ENCODE data around the gene PPP3R1. TPM values are rescaled to one million over a fixed set of nuclear protein-coding genes. Genes with fewer than 3 reads are reported as not detected.

The PPP3R1 gene
- total and polyA plus RNA-seq, 9 of the 15 experiments (the other 6 are each of a cell fraction or from before 2014, with no cell fraction given) = 3.7 to 70.0 (median 24.8) TPM

DNA sequence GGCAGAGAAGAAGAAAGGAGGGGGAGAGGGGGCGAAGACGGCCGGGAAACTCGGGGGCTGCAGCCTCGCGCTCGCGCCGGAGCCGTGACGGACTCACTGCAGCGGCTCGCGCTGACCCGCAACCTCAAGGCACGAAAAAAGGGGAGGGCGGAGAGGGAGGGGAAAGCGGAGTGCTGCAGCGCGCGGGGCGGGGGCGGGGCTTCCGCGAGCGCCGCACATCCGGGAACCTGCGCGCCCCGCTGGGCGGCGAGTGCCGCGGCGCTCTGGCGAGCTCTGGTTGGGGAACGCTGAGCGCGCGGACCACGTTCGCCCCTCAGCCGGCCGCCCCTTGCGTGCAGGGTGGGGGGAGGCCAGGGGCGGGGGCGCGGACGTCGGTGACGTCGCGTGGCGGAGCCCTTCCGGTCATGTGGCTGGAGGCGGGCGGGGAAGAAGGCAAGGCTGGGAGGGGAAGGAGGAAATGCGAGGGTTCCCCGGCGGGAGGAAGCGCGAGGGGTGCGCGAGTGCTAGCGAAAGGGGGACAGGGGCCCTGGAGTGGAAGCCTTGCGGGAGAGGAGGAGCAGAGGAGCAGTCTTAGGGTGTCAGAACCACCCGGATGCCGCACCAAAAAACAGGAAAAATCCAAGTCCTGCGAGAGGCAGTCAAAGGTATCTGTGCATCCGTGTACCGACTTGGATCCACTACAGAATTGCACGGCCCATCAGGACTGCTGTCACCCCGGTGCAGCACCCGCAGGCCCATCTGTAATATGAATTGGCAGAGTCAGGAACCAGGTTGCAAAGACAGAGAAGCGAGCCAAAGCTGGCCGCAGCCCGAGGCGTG lies at the start of gene PPP3R1 (continued):
- TF ChIP-seq ATF1 (CRISPR knock-in tag; IDR thresholded peaks at IDR 0.05) = 0 out of 2 replicates have a peak, but pooled peaks have one; percentile 21
- TF ChIP-seq ATF1 (tag; IDR thresholded peaks at IDR 0.05) = peak; percentile 86
- no peak for TF ChIP-seq TCF7 (IDR thresholded peaks at IDR 0.05; ENCODE audit: borderline replicate concordance)
- no peak for TF ChIP-seq THRAP3 (IDR thresholded peaks at IDR 0.05; ENCODE audit: borderline replicate concordance)
- peak; percentile 94 for TF ChIP-seq CREM (IDR thresholded peaks at IDR 0.05; ENCODE audit: low read depth)
- TF ChIP-seq HNRNPK (IDR thresholded peaks at IDR 0.05; ENCODE audit: low read depth, low read length, poor library complexity, severe bottlenecking) = no peak
- no peak for TF ChIP-seq MCM2 (IDR thresholded peaks at IDR 0.05; ENCODE audit: low read depth)
- no peak for TF ChIP-seq WHSC1 (IDR thresholded peaks at IDR 0.05; ENCODE audit: low read length)
- no peak for TF ChIP-seq ASH1L (IDR thresholded peaks at IDR 0.05; ENCODE audit: borderline replicate concordance, low read depth, partially characterized antibody)
- peak; percentile 97 for TF ChIP-seq ZBTB7A (IDR thresholded peaks at IDR 0.05; ENCODE audit: borderline replicate concordance, control insufficient read depth, low read depth, low read length)
- TF ChIP-seq MAFG (tag; conservative IDR thresholded peaks at IDR 0.05) = no peak
- no peak for TF ChIP-seq SLC30A9 (CRISPR knock-in tag; IDR thresholded peaks at IDR 0.05)
- no peak for TF ChIP-seq NFE2L1 (tag; IDR thresholded peaks at IDR 0.05; ENCODE audit: borderline replicate concordance, low read depth)
- TF ChIP-seq, protein P1, sequence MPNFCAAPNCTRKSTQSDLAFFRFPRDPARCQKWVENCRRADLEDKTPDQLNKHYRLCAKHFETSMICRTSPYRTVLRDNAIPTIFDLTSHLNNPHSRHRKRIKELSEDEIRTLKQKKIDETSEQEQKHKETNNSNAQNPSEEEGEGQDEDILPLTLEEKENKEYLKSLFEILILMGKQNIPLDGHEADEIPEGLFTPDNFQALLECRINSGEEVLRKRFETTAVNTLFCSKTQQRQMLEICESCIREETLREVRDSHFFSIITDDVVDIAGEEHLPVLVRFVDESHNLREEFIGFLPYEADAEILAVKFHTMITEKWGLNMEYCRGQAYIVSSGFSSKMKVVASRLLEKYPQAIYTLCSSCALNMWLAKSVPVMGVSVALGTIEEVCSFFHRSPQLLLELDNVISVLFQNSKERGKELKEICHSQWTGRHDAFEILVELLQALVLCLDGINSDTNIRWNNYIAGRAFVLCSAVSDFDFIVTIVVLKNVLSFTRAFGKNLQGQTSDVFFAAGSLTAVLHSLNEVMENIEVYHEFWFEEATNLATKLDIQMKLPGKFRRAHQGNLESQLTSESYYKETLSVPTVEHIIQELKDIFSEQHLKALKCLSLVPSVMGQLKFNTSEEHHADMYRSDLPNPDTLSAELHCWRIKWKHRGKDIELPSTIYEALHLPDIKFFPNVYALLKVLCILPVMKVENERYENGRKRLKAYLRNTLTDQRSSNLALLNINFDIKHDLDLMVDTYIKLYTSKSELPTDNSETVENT (CRISPR knock-in tag; IDR thresholded peaks at IDR 0.05) = peak; percentile 93
- no peak for TF ChIP-seq ZFP30 (CRISPR knock-in tag; IDR thresholded peaks at IDR 0.05; ENCODE audit: borderline replicate concordance)
- TF ChIP-seq TBP (optimal IDR thresholded peaks at IDR 0.05; ENCODE audit: low read depth, low read length) = peak; percentile 76
- TF ChIP-seq, protein P2, sequence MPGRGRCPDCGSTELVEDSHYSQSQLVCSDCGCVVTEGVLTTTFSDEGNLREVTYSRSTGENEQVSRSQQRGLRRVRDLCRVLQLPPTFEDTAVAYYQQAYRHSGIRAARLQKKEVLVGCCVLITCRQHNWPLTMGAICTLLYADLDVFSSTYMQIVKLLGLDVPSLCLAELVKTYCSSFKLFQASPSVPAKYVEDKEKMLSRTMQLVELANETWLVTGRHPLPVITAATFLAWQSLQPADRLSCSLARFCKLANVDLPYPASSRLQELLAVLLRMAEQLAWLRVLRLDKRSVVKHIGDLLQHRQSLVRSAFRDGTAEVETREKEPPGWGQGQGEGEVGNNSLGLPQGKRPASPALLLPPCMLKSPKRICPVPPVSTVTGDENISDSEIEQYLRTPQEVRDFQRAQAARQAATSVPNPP (IDR thresholded peaks at IDR 0.05; ENCODE audit: borderline replicate concordance, insufficient read depth, insufficient read length) = no peak
- TF ChIP-seq MAFF (IDR thresholded peaks at IDR 0.05; ENCODE audit: low read length) = no peak
- TF ChIP-seq, protein P3, sequence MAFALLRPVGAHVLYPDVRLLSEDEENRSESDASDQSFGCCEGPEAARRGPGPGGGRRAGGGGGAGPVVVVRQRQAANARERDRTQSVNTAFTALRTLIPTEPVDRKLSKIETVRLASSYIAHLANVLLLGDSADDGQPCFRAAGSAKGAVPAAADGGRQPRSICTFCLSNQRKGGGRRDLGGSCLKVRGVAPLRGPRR (CRISPR knock-in tag; IDR thresholded peaks at IDR 0.05) = no peak
- TF ChIP-seq ZNF408 (CRISPR knock-in tag; IDR thresholded peaks at IDR 0.05; ENCODE audit: low read depth) = no peak
- TF ChIP-seq TFAM (CRISPR knock-in tag; conservative IDR thresholded peaks at IDR 0.05) = no peak
- no peak for TF ChIP-seq CBX2 (IDR thresholded peaks at IDR 0.05; ENCODE audit: insufficient read depth, low read length, poor library complexity, severe bottlenecking)
- no peak for TF ChIP-seq SETDB1 (IDR thresholded peaks at IDR 0.05; ENCODE audit: low read length)
- TF ChIP-seq ZNF324 (CRISPR knock-in tag; IDR thresholded peaks at IDR 0.05) = no peak
- no peak for TF ChIP-seq KLF16 (IDR thresholded peaks at IDR 0.05)
- no peak; the same call in 1 of the 2 replicates for TF ChIP-seq EP300 (IDR thresholded peaks at IDR 0.05; ENCODE audit: low read length)
- TF ChIP-seq NFE2 (IDR thresholded peaks at IDR 0.05; ENCODE audit: low read depth) = no peak

All from K562 (cell line).